Measurements from ENCODE around the gene PLEKHS1. TPM values are rescaled to one million over a fixed set of nuclear protein-coding genes. Genes with fewer than 3 reads are reported as not detected.

The PLEKHS1 gene
- total RNA-seq, 1 experiment from 2014 or later, result not detected

DNA sequence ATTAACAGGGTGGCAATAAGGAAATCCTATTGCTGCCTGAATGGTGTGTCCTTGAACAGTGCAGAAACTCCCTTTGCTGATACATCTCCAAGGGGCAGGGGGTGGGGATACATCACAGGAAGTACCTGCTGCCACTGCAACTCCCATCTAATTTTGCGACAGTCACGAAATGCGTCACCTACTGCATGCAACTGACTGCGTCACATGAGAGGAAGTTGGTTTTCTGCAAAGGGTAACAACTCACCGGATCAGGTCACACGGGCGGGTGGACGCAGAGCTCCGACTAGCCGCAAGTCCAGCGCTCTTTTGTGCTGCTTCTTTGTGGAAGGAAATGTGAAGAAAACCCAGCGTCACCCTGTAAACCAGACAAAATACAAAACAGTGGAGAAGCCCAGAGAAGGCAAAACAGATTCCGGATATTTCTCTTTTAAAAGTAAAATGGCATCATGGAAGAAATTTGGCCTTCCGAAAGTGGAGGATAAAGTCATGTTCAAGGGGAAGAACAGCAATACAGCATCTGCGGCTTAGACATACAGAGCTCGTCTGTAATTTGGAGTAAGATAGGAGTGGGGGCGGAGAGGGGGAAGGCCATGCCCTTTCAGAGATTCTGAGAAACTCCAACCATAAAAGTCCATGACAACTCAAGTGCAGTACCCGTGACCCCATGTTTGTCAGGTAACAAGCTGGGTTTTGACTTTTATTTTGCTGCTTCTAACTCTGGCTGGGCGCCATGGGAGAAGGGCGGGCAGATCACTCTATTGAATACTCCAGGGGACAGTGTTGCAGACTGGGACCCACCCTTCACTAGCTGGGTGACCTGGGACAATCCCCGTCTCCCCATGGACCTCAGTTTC, 32.3 kb upstream of the PLEKHS1 start:
- no peaks in the 10 kb centered on the region for H3K9me2 ChIP-seq (ENCODE audit: insufficient read depth)
- H3K27ac ChIP-seq (ENCODE audit: low read depth, low read length), result no peak overlapping the region
- ATAC-seq (no peak), DNase-seq (ENCODE audit: low read depth, low spot score) (no peak)
- no peak for TF ChIP-seq SRF (IDR thresholded peaks at IDR 0.05; ENCODE audit: low read depth)
- TF ChIP-seq JUND (IDR thresholded peaks at IDR 0.05), result no peak
- no peak for TF ChIP-seq CBX3 (IDR thresholded peaks at IDR 0.05; ENCODE audit: low read depth)
- TF ChIP-seq EZH2 (IDR thresholded peaks at IDR 0.05), result no peak
- TF ChIP-seq YY1 (IDR thresholded peaks at IDR 0.05; ENCODE audit: extremely low read depth, insufficient replicate concordance, low read depth, low read length), result no peak
- TF ChIP-seq ZFX (IDR thresholded peaks at IDR 0.05), result no peak
- TF ChIP-seq, protein P1, sequence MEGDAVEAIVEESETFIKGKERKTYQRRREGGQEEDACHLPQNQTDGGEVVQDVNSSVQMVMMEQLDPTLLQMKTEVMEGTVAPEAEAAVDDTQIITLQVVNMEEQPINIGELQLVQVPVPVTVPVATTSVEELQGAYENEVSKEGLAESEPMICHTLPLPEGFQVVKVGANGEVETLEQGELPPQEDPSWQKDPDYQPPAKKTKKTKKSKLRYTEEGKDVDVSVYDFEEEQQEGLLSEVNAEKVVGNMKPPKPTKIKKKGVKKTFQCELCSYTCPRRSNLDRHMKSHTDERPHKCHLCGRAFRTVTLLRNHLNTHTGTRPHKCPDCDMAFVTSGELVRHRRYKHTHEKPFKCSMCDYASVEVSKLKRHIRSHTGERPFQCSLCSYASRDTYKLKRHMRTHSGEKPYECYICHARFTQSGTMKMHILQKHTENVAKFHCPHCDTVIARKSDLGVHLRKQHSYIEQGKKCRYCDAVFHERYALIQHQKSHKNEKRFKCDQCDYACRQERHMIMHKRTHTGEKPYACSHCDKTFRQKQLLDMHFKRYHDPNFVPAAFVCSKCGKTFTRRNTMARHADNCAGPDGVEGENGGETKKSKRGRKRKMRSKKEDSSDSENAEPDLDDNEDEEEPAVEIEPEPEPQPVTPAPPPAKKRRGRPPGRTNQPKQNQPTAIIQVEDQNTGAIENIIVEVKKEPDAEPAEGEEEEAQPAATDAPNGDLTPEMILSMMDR (IDR thresholded peaks at IDR 0.05 in 2 of 3, conservative IDR thresholded peaks at IDR 0.05 in 1 of 3; ENCODE audit: borderline replicate concordance in 1 of 3, insufficient read depth in 1 of 3, low read depth in 2 of 3, low read length in 2 of 3), result no peak
- H3K79me2 ChIP-seq (ENCODE audit: insufficient read depth, low read length), result no peaks in the 10 kb centered on the region
- no peaks in the 10 kb centered on the region for H3K9me3 ChIP-seq (ENCODE audit: control insufficient read depth in 1 of 2, insufficient read depth in 1 of 2, low read depth in 1 of 2, low read length in 2 of 2)
- no peak overlapping the region for H3K4me2 ChIP-seq (ENCODE audit: low read length)
- ChIA-PET POLR2A (no interaction called here), RAD21 (ENCODE audit: low non-redundant PET in 1 of 2, low total read pairs in 2 of 2, uncharacterized antibody in 2 of 2, unreplicated experiment in 2 of 2) (no interaction called here), CTCF (no interaction called here)
- H3K4me1 ChIP-seq (ENCODE audit: control insufficient read depth in 1 of 2, insufficient read depth in 2 of 2, low read length in 2 of 2), result no peaks in the 10 kb centered on the region
- H4K20me1 ChIP-seq (ENCODE audit: insufficient read depth), result no peaks in the 10 kb centered on the region
- intact Hi-C loops (cut with micrococcal nuclease), result no loop called here
- H3K4me3 ChIP-seq (replicated peaks in 1 of 2; ENCODE audit: low read depth in 1 of 2, low read length in 2 of 2), result no peak overlapping the region
- no peak overlapping the region for H2AFZ ChIP-seq (ENCODE audit: low read depth, low read length, poor library complexity, severe bottlenecking)
- peaks cover 0 to 8% of the 10 kb centered on the region in 2 experiments for H3K36me3 ChIP-seq (ENCODE audit: control insufficient read depth in 1 of 2, insufficient read depth in 2 of 2, low read length in 2 of 2)
- BruUV-seq (replicated peaks), result no TSS peak
- H3K9ac ChIP-seq (ENCODE audit: low read length), result no peak overlapping the region
- no peaks in the 10 kb centered on the region for H3K27me3 ChIP-seq (ENCODE audit: insufficient read depth, low read length)

DNA sequence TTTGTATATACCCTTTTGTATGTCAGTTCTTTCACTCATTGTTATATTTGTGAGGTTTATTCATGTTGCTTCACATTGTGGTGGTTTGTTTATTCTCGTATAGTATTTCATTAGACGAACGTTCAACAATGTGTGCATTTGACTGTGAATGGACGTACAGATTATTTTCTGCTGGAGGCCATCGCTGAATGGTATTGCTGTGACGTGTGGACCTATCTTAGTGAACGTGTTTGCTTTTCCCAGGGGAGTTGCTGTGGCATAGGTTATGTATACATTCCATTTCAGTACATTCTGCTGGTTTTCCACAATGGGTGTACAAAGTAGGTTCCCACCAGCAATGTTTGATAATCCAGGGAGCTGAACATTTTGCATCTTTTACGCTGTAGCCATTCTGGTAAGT, 31.1 kb upstream of the PLEKHS1 start:
- Histone ChIP-seq H3K79me2 (ENCODE audit: insufficient read depth, low read length) (no peaks in the 10 kb centered on the region), H3K36me3 (ENCODE audit: control insufficient read depth in 1 of 2, insufficient read depth in 2 of 2, low read length in 2 of 2) (peaks cover 8 to 17% of the 10 kb centered on the region in 2 experiments), H3K27me3 (ENCODE audit: insufficient read depth, low read length) (no peaks in the 10 kb centered on the region), H3K4me3 (replicated peaks in 1 of 2; ENCODE audit: low read depth in 1 of 2, low read length in 2 of 2) (no peak overlapping the region), H3K27ac (ENCODE audit: low read depth, low read length) (no peak overlapping the region), H2AFZ (ENCODE audit: low read depth, low read length, poor library complexity, severe bottlenecking) (no peak overlapping the region), H3K9me3 (ENCODE audit: control insufficient read depth in 1 of 2, insufficient read depth in 1 of 2, low read depth in 1 of 2, low read length in 2 of 2) (no peaks in the 10 kb centered on the region), H3K4me2 (ENCODE audit: low read length) (no peak overlapping the region), H3K9me2 (ENCODE audit: insufficient read depth) (no peaks in the 10 kb centered on the region), H3K4me1 (ENCODE audit: control insufficient read depth in 1 of 2, insufficient read depth in 2 of 2, low read length in 2 of 2) (no peaks in the 10 kb centered on the region), H4K20me1 (ENCODE audit: insufficient read depth) (no peaks in the 10 kb centered on the region), H3K9ac (ENCODE audit: low read length) (no peak overlapping the region)
- intact Hi-C loops (cut with micrococcal nuclease), result no loop called here
- ChIA-PET RAD21 (ENCODE audit: low non-redundant PET in 1 of 2, low total read pairs in 2 of 2, uncharacterized antibody in 2 of 2, unreplicated experiment in 2 of 2) (no interaction called here), CTCF (no interaction called here), POLR2A (no interaction called here)
- no peak for DNase-seq (ENCODE audit: low read depth, low spot score)
- TF ChIP-seq POLR2AphosphoS5 (IDR thresholded peaks at IDR 0.05; ENCODE audit: low read depth, low read length) (no peak), CBX3 (IDR thresholded peaks at IDR 0.05; ENCODE audit: low read depth) (no peak), CEBPB (IDR thresholded peaks at IDR 0.05; ENCODE audit: low read depth) (no peak), ZNF274 (IDR thresholded peaks at IDR 0.05; ENCODE audit: low read depth, low read length) (no peak), POLR2A (IDR thresholded peaks at IDR 0.05; ENCODE audit: borderline replicate concordance, extremely low read depth, insufficient read depth, insufficient read length) (no peak), EZH2phosphoT487 (IDR thresholded peaks at IDR 0.05; ENCODE audit: borderline replicate concordance) (no peak), EZH2 (IDR thresholded peaks at IDR 0.05) (no peak)
- TF ChIP-seq, protein P1 (IDR thresholded peaks at IDR 0.05 in 2 of 3, conservative IDR thresholded peaks at IDR 0.05 in 1 of 3; ENCODE audit: borderline replicate concordance in 1 of 3, insufficient read depth in 1 of 3, low read depth in 2 of 3, low read length in 2 of 3), result no peak
- TF ChIP-seq, protein P2, sequence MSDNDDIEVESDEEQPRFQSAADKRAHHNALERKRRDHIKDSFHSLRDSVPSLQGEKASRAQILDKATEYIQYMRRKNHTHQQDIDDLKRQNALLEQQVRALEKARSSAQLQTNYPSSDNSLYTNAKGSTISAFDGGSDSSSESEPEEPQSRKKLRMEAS (IDR thresholded peaks at IDR 0.05), result no peak
- BruUV-seq (replicated peaks), result no TSS peak
- ATAC-seq, result no peak

Measured in HCT116 (cell line).